H9 (cell line): ENCODE measurements around the gene ST6GALNAC5. TPM values are rescaled to one million over a fixed set of nuclear protein-coding genes. Genes with fewer than 3 reads are reported as not detected.

Experiments used
- DNase-seq: peaks from one replicate; pipeline ENCODE4 v3.0.0-alpha.2; 2017
- H2AFZ ChIP-seq: one replicate; pipeline ENCODE4 v1.6.1; 2013; ENCODE audit warnings: mild to moderate bottlenecking, low read length, control low read depth, moderate library complexity
- H2AK5ac ChIP-seq: 2 replicates; pipeline ENCODE4 v1.6.1; 2013; ENCODE audit warnings: low read length, control low read depth, mixed read lengths; ENCODE audit not compliant: insufficient read length
- H2BK120ac ChIP-seq: one replicate; pipeline ENCODE4 v1.6.1; 2013; ENCODE audit warnings: low read depth, mild to moderate bottlenecking, low read length, control low read depth, inconsistent platforms; ENCODE audit not compliant: poor library complexity, severe bottlenecking
- H2BK12ac ChIP-seq: 2 replicates; pipeline ENCODE4 v1.6.1; 2013; ENCODE audit warnings: low read length, control low read depth, mixed read lengths, low read depth; ENCODE audit not compliant: insufficient read length
- H2BK15ac ChIP-seq: 2 replicates; pipeline ENCODE4 v1.6.1; 2013; ENCODE audit warnings: low read depth, low read length, control low read depth
- H2BK20ac ChIP-seq: one replicate; pipeline ENCODE4 v1.6.1; 2013; ENCODE audit warnings: low read depth, mild to moderate bottlenecking, low read length, control low read depth, inconsistent platforms; ENCODE audit not compliant: poor library complexity, severe bottlenecking
- H2BK5ac ChIP-seq: 2 replicates; pipeline ENCODE4 v1.6.1; 2013; ENCODE audit warnings: low read length, control low read depth, mixed read lengths; ENCODE audit not compliant: insufficient read length
- H3K14ac ChIP-seq: 2 replicates; pipeline ENCODE4 v1.6.1; 2013; ENCODE audit warnings: low read length, control low read depth; ENCODE audit not compliant: insufficient read depth
- H3K18ac ChIP-seq: 2 replicates; pipeline ENCODE4 v1.6.1; 2013; ENCODE audit warnings: low read depth, mild to moderate bottlenecking, mixed read lengths, low read length, control low read depth; ENCODE audit not compliant: insufficient read length
- H3K23ac ChIP-seq: 2 replicates; pipeline ENCODE4 v1.6.1; 2013; ENCODE audit warnings: low read length, control low read depth, mixed read lengths, low read depth; ENCODE audit not compliant: insufficient read length
- H3K23me2 ChIP-seq: 2 replicates; pipeline ENCODE4 v1.6.1; 2013; ENCODE audit warnings: low read depth, mild to moderate bottlenecking, mixed read lengths, low read length, control low read depth; ENCODE audit not compliant: insufficient read length, poor library complexity, severe bottlenecking
- H3K27ac ChIP-seq: 2 replicates; pipeline ENCODE4 v1.5.1; 2013; ENCODE audit warnings: low read length, control low read depth, mixed read lengths, low read depth; ENCODE audit not compliant: insufficient read length
- H3K27me3 ChIP-seq: 2 replicates; pipeline ENCODE4 v1.6.1; 2013; ENCODE audit warnings: low read length, control low read depth, inconsistent platforms; ENCODE audit not compliant: insufficient read depth
- H3K4ac ChIP-seq: 2 replicates; pipeline ENCODE4 v1.6.1; 2013; ENCODE audit warnings: low read depth, mild to moderate bottlenecking, control low read depth, inconsistent platforms, low read length, moderate library complexity
- H3K4me1 ChIP-seq: 2 replicates; pipeline ENCODE4 v1.6.1; 2013; ENCODE audit warnings: low read length, control low read depth, inconsistent platforms; ENCODE audit not compliant: insufficient read depth
- H3K4me2 ChIP-seq: 2 replicates; pipeline ENCODE4 v1.6.1; 2013; ENCODE audit warnings: low read length, control low read depth, mixed read lengths; ENCODE audit not compliant: insufficient read length, insufficient read depth
- H3K56ac ChIP-seq: 2 replicates; pipeline ENCODE4 v1.6.1; 2013; ENCODE audit warnings: low read depth, mild to moderate bottlenecking, mixed read lengths, low read length, control low read depth; ENCODE audit not compliant: insufficient read length
- H3K79me1 ChIP-seq: 2 replicates; pipeline ENCODE4 v1.6.1; 2013; ENCODE audit warnings: low read depth, mild to moderate bottlenecking, moderate library complexity, low read length, control low read depth, inconsistent platforms; ENCODE audit not compliant: insufficient read depth, poor library complexity, severe bottlenecking
- H3K79me2 ChIP-seq: 2 replicates; pipeline ENCODE4 v1.6.1; 2013; ENCODE audit warnings: low read length, control low read depth, inconsistent platforms; ENCODE audit not compliant: insufficient read depth
- H3K9ac ChIP-seq: 2 replicates; pipeline ENCODE4 v1.6.1; 2013; ENCODE audit warnings: low read length, control low read depth, mixed read lengths; ENCODE audit not compliant: insufficient read length; ENCODE audit errors: extremely low read depth
- H3K9me3 ChIP-seq: one replicate; pipeline ENCODE4 v1.6.1; 2013; ENCODE audit warnings: low read depth, low read length, inconsistent platforms; ENCODE audit not compliant: control insufficient read depth
- H3T11ph ChIP-seq: one replicate; pipeline ENCODE4 v1.6.1; 2013; ENCODE audit warnings: mild to moderate bottlenecking, low read length, control low read depth, inconsistent platforms
- H4K20me1 ChIP-seq: one replicate; pipeline ENCODE4 v1.6.1; 2013; ENCODE audit not compliant: control insufficient read depth, insufficient read length, insufficient read depth
- H4K5ac ChIP-seq: 2 replicates; pipeline ENCODE4 v1.6.1; 2013; ENCODE audit warnings: low read depth, mild to moderate bottlenecking, mixed read lengths, low read length, control low read depth; ENCODE audit not compliant: insufficient read length
- H4K8ac ChIP-seq: replicated peaks from 2 replicates; pipeline ENCODE4 v1.6.1; 2013; ENCODE audit warnings: low read length, control low read depth, mixed read lengths, low read depth; ENCODE audit not compliant: insufficient read length
- H4K91ac ChIP-seq: 2 replicates; pipeline ENCODE4 v1.6.1; 2013; ENCODE audit warnings: low read depth, mild to moderate bottlenecking, moderate library complexity, mixed read lengths, low read length, control low read depth; ENCODE audit not compliant: insufficient read length
- H3K27ac Mint-ChIP-seq, 3 experiments: 2 replicates in 2 of 3; 3 replicates in 1 of 3; pipeline ENCODE4 v1.8.0; 2020 to 2021; ENCODE audit warnings: mixed read lengths in 3 of 3, mild to moderate bottlenecking in 1 of 3, moderate library complexity in 1 of 3
- H3K27me3 Mint-ChIP-seq: 2 replicates; pipeline ENCODE4 v1.8.0; 2021; ENCODE audit warnings: low read depth, mild to moderate bottlenecking, moderate library complexity, mixed read lengths
- H3K36me3 Mint-ChIP-seq, 3 experiments: 2 replicates in 2 of 3; 3 replicates in 1 of 3; pipeline ENCODE4 v1.8.0; 2020 to 2021; ENCODE audit warnings: low read depth in 3 of 3, mixed read lengths in 3 of 3; ENCODE audit not compliant: insufficient read depth in 1 of 3
- H3K4me1 Mint-ChIP-seq, 2 experiments: 2 replicates each; pipeline ENCODE4 v1.8.0; 2020; ENCODE audit warnings: mixed read lengths in 2 of 2
- H3K4me3 Mint-ChIP-seq, 2 experiments: 2 replicates in 1 of 2; 3 replicates in 1 of 2; pipeline ENCODE4 v1.8.0; 2020 to 2021; ENCODE audit warnings: mild to moderate bottlenecking in 2 of 2, mixed read lengths in 2 of 2, moderate library complexity in 1 of 2
- H3K9me3 Mint-ChIP-seq, 2 experiments: 2 replicates in 1 of 2; 3 replicates in 1 of 2; pipeline ENCODE4 v1.8.0; 2020; ENCODE audit warnings: mild to moderate bottlenecking in 2 of 2, mixed read lengths in 2 of 2, moderate library complexity in 1 of 2
- WGBS: extraction: QIAGEN DNeasy Blood & Tissue Kit; methylation state at CpG from one replicate; pipeline ENCODE4 v1.1.7; 2013; ENCODE audit warnings: missing lambda C conversion rate, low lambda C conversion rate, mixed read lengths; ENCODE audit not compliant: insufficient read length; ENCODE audit errors: extremely low coverage; 5-methylcytosine and 5-hydroxymethylcytosine counted together
- total RNA-seq: library from RNA; stranded (reverse); gene quantifications from 2 replicates; pipeline ENCODE4 v1.2.1, GENCODE V29; 2021
- TF ChIP-seq, protein P1 (sequence below): fragments of 200-600 bp; sonication (generic); conservative IDR thresholded peaks from 3 replicates; pipeline ENCODE4 v1.8.0; 2021; ENCODE audit warnings: antibody characterized with exemption, mild to moderate bottlenecking

Gene ST6GALNAC5
- total RNA-seq, 1 experiment from 2014 or later: 3.3 TPM

DNA sequence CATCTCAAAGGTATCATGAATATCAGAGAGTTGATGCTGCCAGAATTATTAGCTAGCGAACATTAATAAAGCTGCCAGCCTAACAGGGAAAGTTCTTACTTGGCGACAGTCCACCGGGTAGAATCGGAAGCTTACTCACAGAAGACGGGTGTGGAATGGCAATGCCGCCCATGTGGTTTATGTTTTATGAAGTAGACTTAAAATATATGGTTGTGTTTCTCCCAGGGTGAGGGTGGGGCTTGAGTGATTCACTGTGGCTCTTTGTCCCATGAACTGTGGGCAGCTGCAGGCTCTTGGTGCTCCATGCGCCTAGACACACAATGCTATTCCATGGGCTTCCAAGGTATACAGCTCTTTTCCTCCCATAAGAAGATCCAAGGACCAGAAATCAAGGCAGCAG is 189.2 kb downstream of the ST6GALNAC5 start:
- Histone ChIP-seq H4K20me1 (no peaks in the 10 kb centered on the region), H2BK5ac (no peak overlapping the region), H3K56ac (no peak overlapping the region), H4K5ac (no peak overlapping the region), H3K27ac (no peak overlapping the region), H2AFZ (no peak overlapping the region), H3K23ac (no peak overlapping the region), H2BK20ac (no peak overlapping the region), H4K8ac (no peak overlapping the region), H2AK5ac (no peak overlapping the region), H2BK12ac (no peak overlapping the region), H3K18ac (no peak overlapping the region), H2BK120ac (no peak overlapping the region), H3K27me3 (no peaks in the 10 kb centered on the region), H3K14ac (no peak overlapping the region), H3K4me2 (no peak overlapping the region), H3K23me2 (no peaks in the 10 kb centered on the region), H3K9ac (no peak overlapping the region), H3K9me3 (no peaks in the 10 kb centered on the region), H3K79me2 (no peaks in the 10 kb centered on the region), H3K4ac (no peak overlapping the region), H3T11ph (no peak overlapping the region), H3K4me1 (peaks cover 4% of the 10 kb centered on the region; the same call in 1 of the 2 replicates), H4K91ac (no peak overlapping the region), H3K79me1 (no peaks in the 10 kb centered on the region), H2BK15ac (no peak overlapping the region)
- no peak overlapping the region for H3K27ac Mint-ChIP-seq
- H3K36me3 Mint-ChIP-seq: 0 out of 7 replicates have a peak, but pooled peaks cover 0 to 4% (median 0%) of the 10 kb centered on the region in 3 experiments
- no peaks in the 10 kb centered on the region for H3K27me3 Mint-ChIP-seq
- no peak for DNase-seq
- TF ChIP-seq, protein P1, sequence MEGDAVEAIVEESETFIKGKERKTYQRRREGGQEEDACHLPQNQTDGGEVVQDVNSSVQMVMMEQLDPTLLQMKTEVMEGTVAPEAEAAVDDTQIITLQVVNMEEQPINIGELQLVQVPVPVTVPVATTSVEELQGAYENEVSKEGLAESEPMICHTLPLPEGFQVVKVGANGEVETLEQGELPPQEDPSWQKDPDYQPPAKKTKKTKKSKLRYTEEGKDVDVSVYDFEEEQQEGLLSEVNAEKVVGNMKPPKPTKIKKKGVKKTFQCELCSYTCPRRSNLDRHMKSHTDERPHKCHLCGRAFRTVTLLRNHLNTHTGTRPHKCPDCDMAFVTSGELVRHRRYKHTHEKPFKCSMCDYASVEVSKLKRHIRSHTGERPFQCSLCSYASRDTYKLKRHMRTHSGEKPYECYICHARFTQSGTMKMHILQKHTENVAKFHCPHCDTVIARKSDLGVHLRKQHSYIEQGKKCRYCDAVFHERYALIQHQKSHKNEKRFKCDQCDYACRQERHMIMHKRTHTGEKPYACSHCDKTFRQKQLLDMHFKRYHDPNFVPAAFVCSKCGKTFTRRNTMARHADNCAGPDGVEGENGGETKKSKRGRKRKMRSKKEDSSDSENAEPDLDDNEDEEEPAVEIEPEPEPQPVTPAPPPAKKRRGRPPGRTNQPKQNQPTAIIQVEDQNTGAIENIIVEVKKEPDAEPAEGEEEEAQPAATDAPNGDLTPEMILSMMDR: no peak
- H3K4me3 Mint-ChIP-seq: no peak overlapping the region
- no CpG with 5 or more reads among the region's 7 CpGs for WGBS
- H3K4me1 Mint-ChIP-seq: peaks cover 21 to 23% of the 10 kb centered on the region in 2 experiments
- H3K9me3 Mint-ChIP-seq: no peaks in the 10 kb centered on the region; a peak in 1 of 5 replicates
